Vagina (tissue), 2 donors: ENCODE results near the gene OR2B2. TPM values are rescaled to one million over a fixed set of nuclear protein-coding genes. Genes with fewer than 3 reads are reported as not detected.

ENCODE experiments used
- DNase-seq, 2 donors: peaks; one replicate each; pipeline ENCODE4 v3.0.0-alpha.2; 2017; ENCODE audit errors: extremely low spot score in 2 of 2
- H3K27ac ChIP-seq: fragments of 200-600 bp; sonication (generic); one replicate; pipeline ENCODE4 v1.5.1; 2019
- H3K27me3 ChIP-seq: fragments of 200-600 bp; sonication (generic); one replicate; pipeline ENCODE4 v1.5.1; 2019
- H3K36me3 ChIP-seq, 2 donors: fragments of 200-600 bp; sonication (generic); one replicate each; pipeline ENCODE4 v1.5.1; 2017 to 2019
- H3K4me1 ChIP-seq: fragments of 200-600 bp; sonication (generic); one replicate; pipeline ENCODE4 v1.5.1; 2019
- H3K4me3 ChIP-seq, 2 donors: fragments of 200-600 bp; sonication (generic); 1 replicate in 1 of 2; 2 replicates in 1 of 2; pipeline ENCODE4 v1.5.1; 2016 to 2019
- H3K9me3 ChIP-seq: fragments of 200-600 bp; sonication (generic); one replicate; pipeline ENCODE4 v1.5.1; 2019
- CTCF ChIP-seq, 3 experiments: fragments of 450-650 bp in 2 of 3; fragments of 200-600 bp in 1 of 3; sonication (generic) in 1 of 3; IDR thresholded peaks; one replicate each; pipeline ENCODE4 v1.5.1; 2017 to 2019; ENCODE audit warnings: antibody characterized with exemption in 3 of 3, mild to moderate bottlenecking in 2 of 3, moderate library complexity in 2 of 3
- POLR2A ChIP-seq, 2 donors: fragments of 450-650 bp; IDR thresholded peaks; one replicate each; pipeline ENCODE4 v1.6.1; 2017; ENCODE audit warnings: antibody characterized with exemption in 2 of 2, mild to moderate bottlenecking in 2 of 2, moderate library complexity in 2 of 2
- POLR2AphosphoS5 ChIP-seq, 2 donors: sonication (generic); formaldehyde crosslinking; IDR thresholded peaks; one replicate each; pipeline ENCODE4 v1.9.0; 2017; ENCODE audit warnings: antibody characterized with exemption in 2 of 2, mild to moderate bottlenecking in 2 of 2, low read depth in 1 of 2; ENCODE audit not compliant: insufficient read depth in 1 of 2
- intact Hi-C: fragments of 100-400 bp; cut with DNase I; formaldehyde crosslinking; loops from one replicate; pipeline ENCODE4 v1.15.1; 2023
- total RNA-seq: library from RNA; depleted of rRNA; stranded (reverse); fragments of >200 nt; gene quantifications from one replicate; pipeline ENCODE4 v1.2.3, GENCODE V29; 2016

OR2B2 gene
- total RNA-seq, 1 donor from 2014 or later: not detected

- intact Hi-C loops: no loop called here
- Histone ChIP-seq H3K4me3 (no peak overlapping the region), H3K36me3 (no peaks in the 10 kb centered on the region), H3K27me3 (no peaks in the 10 kb centered on the region), H3K4me1 (peaks cover 24% of the 10 kb centered on the region), H3K9me3 (no peaks in the 10 kb centered on the region), H3K27ac (no peak overlapping the region)
- TF ChIP-seq POLR2A (IDR thresholded peaks at IDR 0.05) (no peak), CTCF (IDR thresholded peaks at IDR 0.05) (no peak), POLR2AphosphoS5 (IDR thresholded peaks at IDR 0.05; ENCODE audit: insufficient read depth in 1 of 2, low read depth in 1 of 2) (no peak)
- DNase-seq: no peak
These were observed 15.8 kb downstream of the OR2B2 start for GRCh38 chr6:27896398-27896796.

GRCh38 chr6:27894839-27895762 is 17.1 kb downstream of the OR2B2 start:
- DNase-seq: peak in 1 of 2 donors; percentile 89
- H3K9me3 ChIP-seq: no peaks in the 10 kb centered on the region
- H3K27me3 ChIP-seq: no peaks in the 10 kb centered on the region
- H3K4me3 ChIP-seq: peak overlapping the region; percentile 64 to 66
- peaks cover 36% of the 10 kb centered on the region for H3K4me1 ChIP-seq
- intact Hi-C loops: no loop called here
- no peaks in the 10 kb centered on the region for H3K36me3 ChIP-seq
- peak overlapping the region; percentile 91 for H3K27ac ChIP-seq
- TF ChIP-seq CTCF (IDR thresholded peaks at IDR 0.05) (peak; percentile 63 to 77 (median 72)), POLR2AphosphoS5 (IDR thresholded peaks at IDR 0.05; ENCODE audit: insufficient read depth in 1 of 2, low read depth in 1 of 2) (peak in 1 of 2 donors; percentile 66), POLR2A (IDR thresholded peaks at IDR 0.05) (no peak)

GRCh38 chr6:27893836-27894807 is 18.1 kb downstream of the OR2B2 start:
- no peak for DNase-seq
- TF ChIP-seq POLR2AphosphoS5 (IDR thresholded peaks at IDR 0.05; ENCODE audit: insufficient read depth in 1 of 2, low read depth in 1 of 2) (peak in 1 of 2 donors; percentile 93), CTCF (IDR thresholded peaks at IDR 0.05) (no peak)
- no peaks in the 10 kb centered on the region for H3K9me3 ChIP-seq
- H3K27ac ChIP-seq: peak overlapping the region; percentile 91
- H3K36me3 ChIP-seq: no peaks in the 10 kb centered on the region
- H3K4me1 ChIP-seq: peaks cover 39% of the 10 kb centered on the region
- no peaks in the 10 kb centered on the region for H3K27me3 ChIP-seq
- intact Hi-C loops: no loop called here
- H3K4me3 ChIP-seq: peak overlapping the region; percentile 64 to 66

- no peak for DNase-seq
- intact Hi-C loops: no loop called here
- no peaks in the 10 kb centered on the region for H3K36me3 ChIP-seq
- TF ChIP-seq CTCF (IDR thresholded peaks at IDR 0.05) (no peak), POLR2AphosphoS5 (IDR thresholded peaks at IDR 0.05; ENCODE audit: insufficient read depth in 1 of 2, low read depth in 1 of 2) (peak; percentile 79 to 88), POLR2A (IDR thresholded peaks at IDR 0.05) (peak in 1 of 2 donors; percentile 61)
- no peaks in the 10 kb centered on the region for H3K9me3 ChIP-seq
- H3K27me3 ChIP-seq: no peaks in the 10 kb centered on the region
- peak overlapping the region; percentile 64 to 66 for H3K4me3 ChIP-seq
- peak overlapping the region; percentile 63 for H3K27ac ChIP-seq
- H3K4me1 ChIP-seq: peaks cover 39% of the 10 kb centered on the region
These were observed 18.9 kb downstream of the OR2B2 start for GRCh38 chr6:27893059-27893835.
